Endodermal cell (in vitro differentiated cells): ENCODE results near the gene PYGL. TPM values are rescaled to one million over a fixed set of nuclear protein-coding genes. Genes with fewer than 3 reads are reported as not detected.
A peak's percentile ranks its signal among the peaks of the same experiment; 100 is the strongest.

Experiments
- DNase-seq: peaks from one replicate; pipeline ENCODE4 v3.0.0-alpha.2; 2017
- H3K27ac ChIP-seq: 2 replicates; pipeline ENCODE4 v1.5.1; 2013; ENCODE audit warnings: mild to moderate bottlenecking, low read depth, low read length, moderate library complexity
- H3K27me3 ChIP-seq: 2 replicates; pipeline ENCODE4 v1.6.1; 2013; ENCODE audit warnings: mild to moderate bottlenecking, low read length, moderate library complexity; ENCODE audit not compliant: insufficient read depth, control insufficient read depth, poor library complexity, severe bottlenecking
- H3K36me3 ChIP-seq: 2 replicates; pipeline ENCODE4 v1.7.0; 2013; ENCODE audit warnings: mild to moderate bottlenecking, low read length, moderate library complexity; ENCODE audit not compliant: control insufficient read depth, insufficient read depth
- H3K4me1 ChIP-seq: one replicate; pipeline ENCODE4 v1.7.0; 2013; ENCODE audit warnings: low read length; ENCODE audit not compliant: control insufficient read depth, insufficient read depth
- H3K4me3 ChIP-seq: 2 replicates; pipeline ENCODE4 v1.5.1; 2013; ENCODE audit warnings: mild to moderate bottlenecking, low read length, moderate library complexity
- H3K9ac ChIP-seq: 2 replicates; pipeline ENCODE4 v1.6.1; 2013; ENCODE audit warnings: mild to moderate bottlenecking, low read length, moderate library complexity; ENCODE audit not compliant: poor library complexity, severe bottlenecking; ENCODE audit errors: extremely low read depth
- H3K9me3 ChIP-seq: 2 replicates; pipeline ENCODE4 v1.6.1; 2013; ENCODE audit warnings: mild to moderate bottlenecking, low read length, moderate library complexity; ENCODE audit not compliant: control insufficient read depth
- H3K27ac Mint-ChIP-seq: 2 replicates; pipeline ENCODE4 v1.8.0; 2020; ENCODE audit warnings: mixed read lengths
- H3K27me3 Mint-ChIP-seq: 2 replicates; pipeline ENCODE4 v1.8.0; 2021; ENCODE audit warnings: mild to moderate bottlenecking, mixed read lengths; ENCODE audit not compliant: insufficient read depth
- H3K36me3 Mint-ChIP-seq: 2 replicates; pipeline ENCODE4 v1.8.0; 2020; ENCODE audit warnings: low read depth, mixed read lengths
- H3K4me1 Mint-ChIP-seq: 2 replicates; pipeline ENCODE4 v1.8.0; 2020; ENCODE audit warnings: mixed read lengths
- H3K4me3 Mint-ChIP-seq: 2 replicates; pipeline ENCODE4 v1.8.0; 2020; ENCODE audit warnings: mild to moderate bottlenecking, moderate library complexity, mixed read lengths
- H3K9me3 Mint-ChIP-seq: 2 replicates; pipeline ENCODE4 v1.8.0; 2020; ENCODE audit warnings: mild to moderate bottlenecking, mixed read lengths
- CTCF ChIP-seq: fragments of 200-600 bp; sonication (generic); conservative IDR thresholded peaks from 2 replicates; pipeline ENCODE4 v1.5.0; 2021; ENCODE audit warnings: antibody characterized with exemption, mild to moderate bottlenecking
- WGBS, 2 experiments: methylation state at CpG; one replicate each; pipeline versions ENCODE4 v1.1.5 to v1.1.7; 2013; ENCODE audit warnings: missing lambda C conversion rate in 2 of 2, mixed read lengths in 1 of 2; ENCODE audit not compliant: insufficient coverage in 1 of 2, insufficient read length in 1 of 2; 5-methylcytosine and 5-hydroxymethylcytosine counted together
- total RNA-seq, 2 donors: library from RNA; stranded (reverse); fragmentation: NEBNext Ultra II Directional in 1 of 2; extraction: Animal tissue kit (Norgen Biotek cat#: 25700) in 1 of 2; gene quantifications; 2 replicates in 1 of 2; 3 replicates in 1 of 2; pipeline ENCODE4 v1.2.1, GENCODE V29; 2021

The PYGL gene
- total RNA-seq, 2 donors from 2014 or later, result 38.1 to 41.5 TPM

DNA sequence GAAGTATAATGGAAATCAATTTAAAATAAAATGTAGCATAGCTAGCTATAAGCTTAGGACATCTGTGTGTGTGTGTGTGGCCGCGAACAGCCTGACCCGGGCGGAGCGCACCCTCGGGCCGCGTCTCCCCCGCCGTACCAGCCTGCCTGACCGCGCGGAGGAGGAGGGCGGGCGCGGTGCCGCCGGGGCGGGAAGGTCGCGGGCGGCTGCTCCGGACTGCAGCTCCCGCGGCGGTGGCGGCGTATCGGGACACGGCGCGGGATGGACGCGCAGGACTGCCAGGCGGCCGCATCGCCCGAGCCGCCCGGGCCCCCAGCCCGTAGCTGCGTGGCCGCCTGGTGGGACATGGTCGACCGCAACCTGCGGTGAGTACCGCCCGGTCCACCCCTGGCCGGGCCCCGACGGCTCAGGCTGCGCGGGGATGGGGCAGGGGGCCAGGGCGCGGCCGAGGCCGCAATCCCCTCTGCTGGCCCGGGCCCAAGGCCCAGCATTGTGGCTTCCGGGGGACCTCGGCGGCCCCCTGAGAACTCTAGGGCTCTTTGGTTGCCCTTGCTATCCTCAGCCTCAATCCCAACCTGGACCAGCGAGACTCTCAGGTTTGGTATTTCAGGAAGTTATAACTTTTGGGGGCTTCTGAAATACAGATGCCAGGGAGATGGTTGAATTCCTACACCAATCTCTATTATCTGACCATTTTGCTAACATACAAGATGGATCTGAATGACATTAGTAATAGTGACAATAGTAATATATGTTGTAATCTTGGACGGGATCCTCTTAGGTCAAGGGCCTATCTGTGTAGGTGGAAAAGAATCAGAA is 72.2 kb downstream of the PYGL start, which contains the start of gene ABHD12B:
TSS of gene ABHD12B (plus strand) at position 140 of the 819 bp plus-strand sequence. CDS start at position 262, 122 bp downstream.
- Histone ChIP-seq H3K4me1 (peaks cover 5% of the 10 kb centered on the region), H3K36me3 (no peaks in the 10 kb centered on the region), H3K27ac (no peak within 1 kb of the TSS), H3K4me3 (no peak within 1 kb of the TSS), H3K9ac (no peak within 1 kb of the TSS), H3K27me3 (peaks cover 48% of the 10 kb centered on the region), H3K9me3 (no peaks in the 10 kb centered on the region)
- TF ChIP-seq CTCF, result no peak
- H3K36me3 Mint-ChIP-seq, result no peaks in the 10 kb centered on the region
- H3K9me3 Mint-ChIP-seq, result no peaks in the 10 kb centered on the region
- 21 to 90% methylated on average over 1 to 63 of the region's 63 CpGs for WGBS, 2 experiments
- peaks cover 45% of the 10 kb centered on the region for H3K27me3 Mint-ChIP-seq
- peak within 1 kb of the TSS; percentile 20 for H3K4me3 Mint-ChIP-seq
- peaks cover 26% of the 10 kb centered on the region for H3K4me1 Mint-ChIP-seq
- peak; percentile 73 for DNase-seq
- no peak within 1 kb of the TSS for H3K27ac Mint-ChIP-seq

DNA sequence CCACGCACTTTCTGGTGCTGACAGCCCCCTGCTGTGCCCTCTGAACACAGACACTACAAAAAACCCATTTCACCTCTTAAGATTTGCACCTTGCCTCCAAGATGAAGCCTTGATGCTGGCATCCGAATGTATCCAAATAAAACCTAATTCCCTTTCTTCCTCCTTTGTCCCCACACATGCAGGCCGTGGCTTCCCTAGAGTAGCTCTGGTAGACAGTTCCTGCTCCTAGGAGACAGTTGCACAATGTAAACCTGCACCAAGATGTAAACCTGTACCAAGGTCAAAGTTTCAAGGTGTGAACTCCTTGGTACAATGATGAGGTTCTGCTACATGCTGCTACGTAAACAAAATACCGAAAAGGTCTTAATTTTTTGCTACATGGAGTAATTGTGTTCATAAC is 73.1 kb downstream of the PYGL start:
- H3K4me3 ChIP-seq, result no peak overlapping the region
- H3K27me3 Mint-ChIP-seq, result peaks cover 47% of the 10 kb centered on the region
- WGBS, 2 experiments, result 81 to 93% methylated on average over 4 to 5 of the region's 5 CpGs
- no peak overlapping the region for H3K9ac ChIP-seq
- H3K27ac Mint-ChIP-seq, result no peak overlapping the region
- no peak overlapping the region for H3K27ac ChIP-seq
- H3K4me1 Mint-ChIP-seq, result peaks cover 24% of the 10 kb centered on the region
- no peak for DNase-seq
- no peak for TF ChIP-seq CTCF
- no peaks in the 10 kb centered on the region for H3K9me3 Mint-ChIP-seq
- H3K27me3 ChIP-seq, result peaks cover 48% of the 10 kb centered on the region
- H3K4me3 Mint-ChIP-seq, result peak overlapping the region; percentile 20
- H3K9me3 ChIP-seq, result no peaks in the 10 kb centered on the region
- peaks cover 2% of the 10 kb centered on the region for H3K4me1 ChIP-seq
- no peaks in the 10 kb centered on the region for H3K36me3 ChIP-seq
- no peaks in the 10 kb centered on the region for H3K36me3 Mint-ChIP-seq

DNA sequence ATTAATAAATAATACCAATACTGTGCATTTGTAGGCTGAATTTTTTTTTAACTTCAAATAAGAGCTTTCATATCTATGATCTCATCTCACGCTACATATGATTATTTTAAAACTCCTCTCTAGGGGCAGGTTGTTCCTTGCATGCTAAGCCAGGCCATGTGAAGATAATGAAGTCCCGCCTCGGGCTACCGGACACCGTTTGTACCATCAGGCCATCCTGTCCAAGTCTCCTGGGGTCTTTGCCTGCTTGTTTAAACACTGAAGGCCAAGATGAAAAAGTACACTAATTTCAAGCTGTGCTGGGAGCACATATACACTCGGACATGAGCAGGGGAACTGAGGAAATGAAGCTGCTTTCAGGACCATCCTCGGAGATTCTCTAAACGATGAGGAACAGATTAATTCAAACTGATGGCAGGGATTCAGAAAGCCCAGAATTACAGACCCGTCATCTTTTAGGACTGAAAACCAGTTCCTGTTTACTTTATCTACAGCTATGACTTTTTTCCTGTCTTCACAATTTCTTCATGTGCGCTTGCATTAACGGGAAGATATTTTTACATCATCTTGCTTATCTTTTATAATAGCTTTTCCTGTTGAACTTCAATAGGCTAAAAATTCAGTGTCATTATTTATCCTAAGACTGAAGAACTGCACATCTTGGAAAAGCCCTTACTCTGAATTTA is 78.7 kb downstream of the PYGL start:
- H3K27me3 Mint-ChIP-seq, result peaks cover 23% of the 10 kb centered on the region
- TF ChIP-seq CTCF, result no peak
- H3K27me3 ChIP-seq, result peaks cover 37% of the 10 kb centered on the region
- H3K27ac ChIP-seq, result peak overlapping the region; percentile 40
- H3K9me3 Mint-ChIP-seq, result no peaks in the 10 kb centered on the region
- DNase-seq, result no peak
- peaks cover 17% of the 10 kb centered on the region for H3K4me1 Mint-ChIP-seq
- H3K27ac Mint-ChIP-seq, result no peak overlapping the region
- no peaks in the 10 kb centered on the region for H3K36me3 Mint-ChIP-seq
- no peaks in the 10 kb centered on the region for H3K36me3 ChIP-seq
- no peaks in the 10 kb centered on the region for H3K4me1 ChIP-seq
- WGBS, 2 experiments, result 91 to 95% methylated on average over 10 to 11 of the region's 11 CpGs
- no peaks in the 10 kb centered on the region for H3K9me3 ChIP-seq
- no peak overlapping the region for H3K4me3 ChIP-seq
- H3K4me3 Mint-ChIP-seq, result no peak overlapping the region
- H3K9ac ChIP-seq, result no peak overlapping the region
